ENCODE data around the gene ZNF579. TPM values are rescaled to one million over a fixed set of nuclear protein-coding genes. Genes with fewer than 3 reads are reported as not detected.
"Not testable (repeated sequence)": the region's sequence is repeated elsewhere in the genome, so short reads cannot be mapped to it uniquely, and the experiment has no call there.

ZNF579 gene
- total RNA-seq, 1 donor from 2014 or later, result 10.9 TPM

GRCh38 chr19:55541091-55541490 is 39.6 kb downstream of the ZNF579 start:
- no peak for DNase-seq (ENCODE audit: low spot score)

DNA sequence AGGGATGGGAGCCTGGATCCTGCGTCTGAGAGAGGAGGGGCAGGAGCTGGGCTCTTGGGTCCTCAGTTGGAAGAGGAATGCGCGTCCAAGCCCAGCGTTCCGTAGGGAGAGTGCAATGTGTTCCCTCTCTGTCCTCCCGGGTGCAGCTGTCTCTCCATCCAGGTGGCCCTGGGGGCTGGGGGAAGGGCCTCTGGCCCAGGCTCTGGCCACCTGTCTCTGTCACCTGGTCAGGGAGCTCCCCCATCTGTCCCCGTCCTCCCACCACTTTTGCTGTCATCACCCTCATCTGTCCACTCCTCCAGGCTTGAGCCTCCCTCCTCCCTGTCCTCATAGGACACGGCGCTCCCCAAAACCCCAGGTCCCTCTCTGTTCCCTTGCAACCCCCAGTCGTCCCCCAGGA is 40.0 kb downstream of the ZNF579 start:
- no peak for DNase-seq (ENCODE audit: low spot score)

DNA sequence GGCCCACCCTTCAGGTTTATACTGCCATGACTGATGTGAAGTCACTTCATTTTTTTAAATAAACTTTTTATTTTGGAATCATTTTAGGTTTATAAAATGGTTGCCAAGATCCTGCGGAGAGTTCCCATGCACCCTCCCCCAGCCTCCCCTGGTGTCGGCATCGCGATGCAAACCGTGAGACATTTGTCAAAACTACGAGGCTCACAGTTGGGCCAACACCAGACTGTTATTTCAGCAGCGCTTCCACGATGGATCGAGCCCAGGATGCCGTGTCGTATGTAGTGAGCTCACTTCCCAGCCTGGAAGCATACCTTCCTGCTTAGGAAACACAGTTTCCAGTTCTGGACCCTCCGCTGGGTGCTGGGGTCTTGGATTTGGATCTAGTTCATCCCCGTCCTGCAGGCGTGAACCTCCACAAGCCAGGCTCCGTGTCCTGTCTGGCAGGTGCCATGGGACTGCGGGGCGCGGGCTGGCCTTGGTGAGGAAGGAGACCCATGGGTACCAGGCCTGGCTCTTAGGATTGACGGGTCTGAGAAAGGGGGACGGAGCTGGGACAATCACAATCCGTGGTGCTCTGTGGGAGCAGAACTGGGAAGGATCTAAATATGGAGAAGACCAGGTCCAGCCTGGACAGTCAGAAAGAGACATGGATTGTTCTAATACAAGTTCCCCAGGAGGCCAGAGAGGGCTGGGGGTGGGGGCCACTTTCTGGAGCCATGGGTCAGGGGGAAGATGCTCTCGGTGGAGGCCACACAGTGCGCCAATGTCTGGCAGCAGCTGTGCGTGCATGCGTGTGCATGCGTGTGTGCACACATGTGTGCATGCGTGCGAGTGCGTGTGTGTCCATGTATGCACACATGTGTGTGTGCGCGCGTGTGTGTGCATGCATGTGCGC is 41.3 kb downstream of the ZNF579 start:
- DNase-seq (ENCODE audit: low spot score), result no peak

DNA sequence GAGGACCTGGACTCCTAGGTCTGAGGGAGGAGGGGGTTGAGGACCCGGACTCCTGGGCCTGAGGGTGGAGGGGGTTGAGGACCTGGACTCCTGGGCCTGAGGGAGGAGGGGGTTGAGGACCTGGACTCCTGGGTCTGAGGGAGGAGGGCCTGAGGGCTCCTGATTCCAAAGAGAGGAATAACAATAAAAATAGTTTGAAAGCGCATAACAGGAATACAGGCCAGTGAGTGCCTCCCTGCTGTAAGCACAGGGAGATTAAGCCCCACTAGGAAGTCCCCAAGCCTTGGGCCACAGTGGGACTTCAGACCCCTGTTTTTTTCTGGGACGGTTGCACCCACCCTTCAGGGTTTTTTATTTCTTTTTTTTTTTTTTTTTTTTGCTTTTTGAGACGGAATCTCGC is 42.5 kb downstream of the ZNF579 start:
- no peak for DNase-seq (ENCODE audit: low spot score)

DNA sequence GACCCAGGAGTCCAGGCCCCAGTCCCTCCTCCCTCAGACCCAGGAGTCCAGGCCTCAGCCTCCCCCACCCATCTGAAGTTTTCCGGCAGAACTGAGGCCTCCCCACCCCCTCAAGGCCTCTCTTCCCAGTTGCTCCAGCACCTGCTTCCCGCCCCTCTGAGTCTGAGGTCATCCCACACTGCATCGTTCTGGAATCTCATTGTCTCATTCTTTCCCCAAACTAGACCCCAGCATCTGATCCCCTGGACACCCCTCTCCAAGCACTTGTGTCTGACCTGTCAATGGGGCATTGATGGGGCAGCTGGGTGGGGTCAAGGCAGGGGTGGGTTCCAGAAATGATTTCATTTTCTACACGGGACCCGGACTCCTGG is 42.9 kb downstream of the ZNF579 start:
- DNase-seq (ENCODE audit: low spot score), result no peak

- DNase-seq (ENCODE audit: low spot score), result no peak
Observed at GRCh38 chr19:55536951-55537740, 43.5 kb downstream of the ZNF579 start, which contains the start of gene SBK2. SBK2 (minus strand) TSS chr19:55537133; CDS start chr19:55536294, 839 bp downstream.

GRCh38 chr19:55536366-55536765 is 44.3 kb downstream of the ZNF579 start:
- DNase-seq (ENCODE audit: low spot score), result no peak

- DNase-seq (ENCODE audit: low spot score), result no peak
Observed at GRCh38 chr19:55535965-55536350, 44.7 kb downstream of the ZNF579 start.

GRCh38 chr19:55535173-55535964 is 45.3 kb downstream of the ZNF579 start:
- DNase-seq (ENCODE audit: low spot score), result no peak

GRCh38 chr19:55534280-55534679 is 46.4 kb downstream of the ZNF579 start:
- not testable (repeated sequence) for DNase-seq (ENCODE audit: low spot score)

GRCh38 chr19:55530996-55531395 is 49.7 kb downstream of the ZNF579 start:
- no peak for DNase-seq (ENCODE audit: low spot score)

- DNase-seq (ENCODE audit: low spot score), result no peak
Observed at GRCh38 chr19:55529636-55530234, 50.9 kb downstream of the ZNF579 start.

GRCh38 chr19:55528030-55528803 is 52.4 kb downstream of the ZNF579 start:
- DNase-seq (ENCODE audit: low spot score), result no peak

DNA sequence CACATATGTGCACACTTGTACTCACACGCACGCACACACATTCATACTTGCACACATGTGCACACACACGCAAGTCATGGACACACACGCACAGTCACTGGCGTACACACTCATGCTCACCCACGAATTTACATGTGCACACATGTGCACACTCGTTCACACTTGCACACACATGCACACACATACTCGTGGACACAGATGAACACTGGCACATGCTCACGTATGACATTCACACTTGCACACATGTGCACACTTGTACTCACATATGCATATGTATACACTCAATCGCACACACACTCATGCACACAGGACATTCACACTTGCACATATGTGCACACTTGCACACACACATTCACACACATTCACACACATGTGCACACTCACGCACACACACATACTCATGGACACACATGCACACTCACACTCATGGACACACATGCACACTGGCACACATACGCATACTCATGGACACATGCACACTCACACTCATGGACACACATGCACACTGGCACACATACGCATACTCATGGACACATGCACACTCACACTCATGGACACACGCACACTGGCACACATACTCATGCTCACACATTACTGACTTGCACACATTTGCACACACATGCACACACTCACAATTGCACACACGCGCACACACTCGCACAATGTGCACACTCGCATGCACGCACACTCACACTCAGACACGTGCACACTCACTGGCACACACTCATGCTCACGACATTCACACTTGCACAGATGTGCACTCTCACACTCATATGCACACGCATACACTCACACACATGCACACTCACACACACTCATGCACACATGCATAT is 53.2 kb downstream of the ZNF579 start:
- DNase-seq (ENCODE audit: low spot score), result no peak

Other genes starting within 250 kb of the ZNF579 start
- 6.8 TPM for gene KMT5C, start 241.0 kb downstream of the ZNF579 start, total RNA-seq
- not detected for gene COX6B2, start 226.1 kb downstream of the ZNF579 start, total RNA-seq
- not detected for gene GARIN5B, start 217.6 kb downstream of the ZNF579 start, total RNA-seq
- not detected for gene IL11, start 210.4 kb downstream of the ZNF579 start, total RNA-seq
- not detected for gene TMEM190, start 204.0 kb downstream of the ZNF579 start, total RNA-seq
- 0.90 TPM for gene TMEM238, start 196.6 kb downstream of the ZNF579 start, total RNA-seq
- 1,147 TPM for gene RPL28, start 194.9 kb downstream of the ZNF579 start, total RNA-seq
- gene UBE2S, start 173.1 kb downstream of the ZNF579 start, total RNA-seq, result 24.2 TPM
- not detected for gene SHISA7, start 137.5 kb downstream of the ZNF579 start, total RNA-seq
- gene ISOC2, start 119.2 kb downstream of the ZNF579 start, total RNA-seq, result 53.2 TPM
- not detected for gene C19orf85, start 116.1 kb downstream of the ZNF579 start, total RNA-seq
- gene ZNF628, start 104.2 kb downstream of the ZNF579 start, total RNA-seq, result 9.7 TPM
- gene NAT14, start 95.7 kb downstream of the ZNF579 start, total RNA-seq, result 7.3 TPM
- gene SSC5D, start 92.4 kb downstream of the ZNF579 start, total RNA-seq, result 13.9 TPM
- gene SBK2, start 43.7 kb downstream of the ZNF579 start, total RNA-seq, result not detected
- gene SBK3, start 35.3 kb downstream of the ZNF579 start, total RNA-seq, result 1.7 TPM
- 12.8 TPM for gene FIZ1, start 18.7 kb upstream of the ZNF579 start, total RNA-seq
- gene ZNF524, start 19.4 kb upstream of the ZNF579 start, total RNA-seq, result 19.1 TPM
- 12.0 TPM for gene ZNF865, start 24.8 kb upstream of the ZNF579 start, total RNA-seq
- 4.5 TPM for gene ZNF784, start 43.7 kb upstream of the ZNF579 start, total RNA-seq
- 39.6 TPM for gene ZNF580, start 60.2 kb upstream of the ZNF579 start, total RNA-seq
- gene ZNF581, start 62.8 kb upstream of the ZNF579 start, total RNA-seq, result 11.3 TPM
- 16.4 TPM for gene CCDC106, start 67.4 kb upstream of the ZNF579 start, total RNA-seq
- 126 TPM for gene U2AF2, start 74.2 kb upstream of the ZNF579 start, total RNA-seq
- 114 TPM for gene EPN1, start 94.4 kb upstream of the ZNF579 start, total RNA-seq
- not detected for gene NLRP9, start 157.6 kb upstream of the ZNF579 start, total RNA-seq
- not detected for gene RFPL4A, start 178.2 kb upstream of the ZNF579 start, total RNA-seq
- not detected for gene RFPL4AL1, start 188.3 kb upstream of the ZNF579 start, total RNA-seq